ENCODE results near the gene PITX1. TPM values are rescaled to one million over a fixed set of nuclear protein-coding genes. Genes with fewer than 3 reads are reported as not detected.
A peak's percentile ranks its signal among the peaks of the same experiment; 100 is the strongest.

Gene PITX1
- total RNA-seq, 1 donor from 2014 or later = 23.8 TPM

- no peak for TF ChIP-seq CTCF (IDR thresholded peaks at IDR 0.05)
- peak overlapping the region; percentile 37 to 55 for H3K27ac ChIP-seq
- H3K36me3 ChIP-seq = no peaks in the 10 kb centered on the region
- intact Hi-C loops (cut with DNase I) = loop anchor here (10.0 kb wide), 1 partner anchor 322 kb away; no protein-coding TSS in a partner anchor
- no peaks in the 10 kb centered on the region for H3K27me3 ChIP-seq
- H3K4me3 ChIP-seq = no peak overlapping the region
- peaks cover 0 to 14% of the 10 kb centered on the region in 2 donors for H3K4me1 ChIP-seq
- no peaks in the 10 kb centered on the region for H3K9me3 ChIP-seq
- peak in 1 of 2 donors; percentile 64 for DNase-seq (ENCODE audit: low spot score in 2 of 2)
Observed at GRCh38 chr5:135012951-135013391, 21.1 kb downstream of the PITX1 start.

DNA sequence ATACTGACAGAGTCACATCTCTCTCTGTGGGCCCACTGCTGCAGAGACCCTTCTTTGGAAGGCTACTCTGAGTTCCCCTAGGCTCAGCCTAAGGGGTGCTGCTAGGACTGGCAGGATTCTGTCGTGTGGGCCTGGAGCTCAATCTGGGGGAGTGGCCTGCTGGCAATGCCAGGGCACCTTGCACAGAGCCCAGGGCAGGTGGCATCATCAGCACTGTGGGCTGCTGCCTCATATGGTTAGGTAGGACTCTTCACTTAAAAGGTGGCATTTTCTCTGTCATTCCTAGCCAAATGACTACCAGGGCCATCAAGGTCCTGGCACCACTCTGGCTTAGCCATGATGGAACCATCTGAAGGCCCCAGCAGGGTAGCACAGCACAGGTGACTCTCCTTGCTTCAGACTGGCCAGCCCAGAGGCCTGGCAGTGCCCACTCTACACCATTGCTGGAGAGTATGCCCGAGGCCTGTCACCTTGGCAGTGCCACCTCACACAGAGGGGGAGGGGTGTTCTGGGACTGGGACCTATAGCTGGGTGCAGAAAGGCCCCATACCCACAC lies 21.9 kb downstream of the PITX1 start:
- peak in 1 of 2 donors; percentile 54 for DNase-seq (ENCODE audit: low spot score in 2 of 2)
- no peak overlapping the region for H3K27ac ChIP-seq
- no peaks in the 10 kb centered on the region for H3K27me3 ChIP-seq
- no peak overlapping the region for H3K4me3 ChIP-seq
- H3K36me3 ChIP-seq = no peaks in the 10 kb centered on the region
- intact Hi-C loops (cut with DNase I) = loop anchor here (10.0 kb wide), 1 partner anchor 323 kb away; no protein-coding TSS in a partner anchor
- H3K9me3 ChIP-seq = no peaks in the 10 kb centered on the region
- TF ChIP-seq CTCF (IDR thresholded peaks at IDR 0.05) = no peak
- H3K4me1 ChIP-seq = peaks cover 0 to 14% of the 10 kb centered on the region in 2 donors

GRCh38 chr5:135011355-135012032 lies 22.5 kb downstream of the PITX1 start:
- Histone ChIP-seq H3K4me1 (peaks cover 0 to 14% of the 10 kb centered on the region in 2 donors), H3K27ac (no peak overlapping the region), H3K9me3 (no peaks in the 10 kb centered on the region), H3K27me3 (no peaks in the 10 kb centered on the region), H3K36me3 (no peaks in the 10 kb centered on the region), H3K4me3 (no peak overlapping the region)
- intact Hi-C loops (cut with DNase I) = loop anchor here (10.0 kb wide), 1 partner anchor 323 kb away; no protein-coding TSS in a partner anchor
- no peak for DNase-seq (ENCODE audit: low spot score in 2 of 2)
- no peak for TF ChIP-seq CTCF (IDR thresholded peaks at IDR 0.05)

- intact Hi-C loops (cut with DNase I) = loop anchor here (10.0 kb wide), 1 partner anchor 324 kb away; no protein-coding TSS in a partner anchor
- no peaks in the 10 kb centered on the region for H3K36me3 ChIP-seq
- DNase-seq (ENCODE audit: low spot score in 2 of 2) = peak in 1 of 2 donors; percentile 39
- H3K27me3 ChIP-seq = no peaks in the 10 kb centered on the region
- peaks cover 0 to 14% of the 10 kb centered on the region in 2 donors for H3K4me1 ChIP-seq
- H3K27ac ChIP-seq = no peak overlapping the region
- no peaks in the 10 kb centered on the region for H3K9me3 ChIP-seq
- H3K4me3 ChIP-seq = no peak overlapping the region
- no peak for TF ChIP-seq CTCF (IDR thresholded peaks at IDR 0.05)
Observed at GRCh38 chr5:135010502-135011354, 23.3 kb downstream of the PITX1 start.

- intact Hi-C loops (cut with DNase I) = loop anchor here (10.0 kb wide), 1 partner anchor 325 kb away; no protein-coding TSS in a partner anchor
Observed at GRCh38 chr5:135009736-135010501, 24.1 kb downstream of the PITX1 start.

More at GRCh38 chr5:135009736-135010501, 24.1 kb downstream of the PITX1 start:
- H3K4me1 ChIP-seq = peaks cover 0 to 14% of the 10 kb centered on the region in 2 donors
- DNase-seq (ENCODE audit: low spot score in 2 of 2) = peak in 1 of 2 donors; percentile 53
- H3K4me3 ChIP-seq = no peak overlapping the region
- H3K27me3 ChIP-seq = no peaks in the 10 kb centered on the region
- no peaks in the 10 kb centered on the region for H3K9me3 ChIP-seq
- TF ChIP-seq CTCF (IDR thresholded peaks at IDR 0.05) = no peak
- no peak overlapping the region for H3K27ac ChIP-seq
- no peaks in the 10 kb centered on the region for H3K36me3 ChIP-seq

All from ascending aorta (tissue), 2 donors.